NCI-H748 treated with DMSO at 0.1 percent for 48 hours (cell line): ENCODE measurements around the gene HES5.

Experiments used
- DNase-seq: peaks from one replicate; lab custom pipeline; 2025; lab: John Stamatoyannopoulos, UW

HES5 gene

GRCh38 chr1:2479186-2479585, 50.9 kb downstream of the HES5 start:
- DNase-seq = no peak
